ENCODE data around the gene ALKBH5. TPM values are rescaled to one million over a fixed set of nuclear protein-coding genes. Genes with fewer than 3 reads are reported as not detected.

The ALKBH5 gene
- total RNA-seq, 4 donors from 2014 or later = 66.5 to 136 (median 98.5) TPM

- DNase-seq = no peak
- Histone ChIP-seq H3K4me1 (no peaks in the 10 kb centered on the region), H3K36me3 (no peaks in the 10 kb centered on the region), H3K27ac (no peak overlapping the region), H3K27me3 (no peaks in the 10 kb centered on the region), H3K4me3 (no peak overlapping the region), H3K9me3 (no peaks in the 10 kb centered on the region)
- intact Hi-C loops (cut with DNase I; ENCODE audit: low total_unique reads) = no loop called here
- TF ChIP-seq CTCF (IDR thresholded peaks at IDR 0.05) (no peak), POLR2A (IDR thresholded peaks at IDR 0.05) (no peak)
Observed at GRCh38 chr17:18237461-18237860, 53.8 kb downstream of the ALKBH5 start.

- Histone ChIP-seq H3K9me3 (no peaks in the 10 kb centered on the region), H3K27me3 (no peaks in the 10 kb centered on the region), H3K36me3 (no peaks in the 10 kb centered on the region), H3K4me1 (no peaks in the 10 kb centered on the region), H3K27ac (no peak overlapping the region), H3K4me3 (no peak overlapping the region)
- no peak for DNase-seq
- intact Hi-C loops (cut with DNase I; ENCODE audit: low total_unique reads) = no loop called here
- TF ChIP-seq CTCF (IDR thresholded peaks at IDR 0.05) (no peak), POLR2A (IDR thresholded peaks at IDR 0.05) (no peak)
Observed at GRCh38 chr17:18238299-18238698, 54.7 kb downstream of the ALKBH5 start.

GRCh38 chr17:18240449-18240848, 56.8 kb downstream of the ALKBH5 start:
- no peaks in the 10 kb centered on the region for H3K36me3 ChIP-seq

GRCh38 chr17:18241229-18241871, 57.7 kb downstream of the ALKBH5 start:
- no peaks in the 10 kb centered on the region for H3K27me3 ChIP-seq
- H3K27ac ChIP-seq = no peak overlapping the region
- TF ChIP-seq CTCF (IDR thresholded peaks at IDR 0.05) (no peak), POLR2A (IDR thresholded peaks at IDR 0.05) (no peak)
- no peak for DNase-seq
- H3K4me1 ChIP-seq = no peaks in the 10 kb centered on the region
- no peak overlapping the region for H3K4me3 ChIP-seq
- no peaks in the 10 kb centered on the region for H3K36me3 ChIP-seq
- intact Hi-C loops (cut with DNase I; ENCODE audit: low total_unique reads) = no loop called here
- no peaks in the 10 kb centered on the region for H3K9me3 ChIP-seq

More at GRCh38 chr17:18240449-18240848, 56.8 kb downstream of the ALKBH5 start:
- H3K27ac ChIP-seq = no peak overlapping the region
- H3K27me3 ChIP-seq = no peaks in the 10 kb centered on the region
- H3K4me1 ChIP-seq = no peaks in the 10 kb centered on the region
- TF ChIP-seq POLR2A (IDR thresholded peaks at IDR 0.05) = no peak
- TF ChIP-seq CTCF (IDR thresholded peaks at IDR 0.05) = no peak
- no peaks in the 10 kb centered on the region for H3K9me3 ChIP-seq
- intact Hi-C loops (cut with DNase I; ENCODE audit: low total_unique reads) = no loop called here
- H3K4me3 ChIP-seq = no peak overlapping the region
- DNase-seq = no peak

GRCh38 chr17:18245038-18245776, 61.6 kb downstream of the ALKBH5 start:
- H3K36me3 ChIP-seq = no peaks in the 10 kb centered on the region
- no peak for TF ChIP-seq POLR2A (IDR thresholded peaks at IDR 0.05)
- no peak for TF ChIP-seq CTCF (IDR thresholded peaks at IDR 0.05)

More at GRCh38 chr17:18245038-18245776, 61.6 kb downstream of the ALKBH5 start:
- Histone ChIP-seq H3K9me3 (no peaks in the 10 kb centered on the region), H3K27ac (no peak overlapping the region), H3K4me3 (no peak overlapping the region), H3K4me1 (no peaks in the 10 kb centered on the region), H3K27me3 (no peaks in the 10 kb centered on the region)
- DNase-seq = no peak
- intact Hi-C loops (cut with DNase I; ENCODE audit: low total_unique reads) = no loop called here
